IPS DF 6.9 (cell line): ENCODE data around the gene UBB.
"Not testable (repeated sequence)": the region's sequence is repeated elsewhere in the genome, so short reads cannot be mapped to it uniquely, and the experiment has no call there.

Source experiments
- DNase-seq: peaks from one replicate; pipeline ENCODE4 v3.0.0-alpha.2; 2013; ENCODE audit warnings: low read depth, low spot score
- H3K27ac ChIP-seq: one replicate; pipeline ENCODE4 v1.5.1; 2013; ENCODE audit warnings: low read length, control low read depth
- H3K27me3 ChIP-seq: 2 replicates; pipeline ENCODE4 v1.6.1; 2013; ENCODE audit warnings: mild to moderate bottlenecking, low read length; ENCODE audit not compliant: control insufficient read depth, insufficient read depth
- H3K36me3 ChIP-seq: 2 replicates; pipeline ENCODE4 v1.6.1; 2013; ENCODE audit warnings: low read length; ENCODE audit not compliant: control insufficient read depth, insufficient read depth
- H3K4me1 ChIP-seq: 2 replicates; pipeline ENCODE4 v1.6.1; 2013; ENCODE audit warnings: low read length; ENCODE audit not compliant: control insufficient read depth, insufficient read depth
- H3K4me3 ChIP-seq: 2 replicates; pipeline ENCODE4 v1.5.1; 2013; ENCODE audit warnings: mild to moderate bottlenecking, low read length
- H3K9me3 ChIP-seq: 2 replicates; pipeline ENCODE4 v1.6.1; 2013; ENCODE audit warnings: low read length, inconsistent platforms; ENCODE audit not compliant: control insufficient read depth, insufficient read depth
- WGBS: extraction: QIAGEN DNeasy Blood & Tissue Kit; methylation state at CpG from one replicate; pipeline ENCODE4 v1.1.7; 2013; ENCODE audit warnings: mixed read lengths, missing lambda C conversion rate; ENCODE audit not compliant: insufficient read length, insufficient coverage; 5-methylcytosine and 5-hydroxymethylcytosine counted together

The UBB gene

DNA sequence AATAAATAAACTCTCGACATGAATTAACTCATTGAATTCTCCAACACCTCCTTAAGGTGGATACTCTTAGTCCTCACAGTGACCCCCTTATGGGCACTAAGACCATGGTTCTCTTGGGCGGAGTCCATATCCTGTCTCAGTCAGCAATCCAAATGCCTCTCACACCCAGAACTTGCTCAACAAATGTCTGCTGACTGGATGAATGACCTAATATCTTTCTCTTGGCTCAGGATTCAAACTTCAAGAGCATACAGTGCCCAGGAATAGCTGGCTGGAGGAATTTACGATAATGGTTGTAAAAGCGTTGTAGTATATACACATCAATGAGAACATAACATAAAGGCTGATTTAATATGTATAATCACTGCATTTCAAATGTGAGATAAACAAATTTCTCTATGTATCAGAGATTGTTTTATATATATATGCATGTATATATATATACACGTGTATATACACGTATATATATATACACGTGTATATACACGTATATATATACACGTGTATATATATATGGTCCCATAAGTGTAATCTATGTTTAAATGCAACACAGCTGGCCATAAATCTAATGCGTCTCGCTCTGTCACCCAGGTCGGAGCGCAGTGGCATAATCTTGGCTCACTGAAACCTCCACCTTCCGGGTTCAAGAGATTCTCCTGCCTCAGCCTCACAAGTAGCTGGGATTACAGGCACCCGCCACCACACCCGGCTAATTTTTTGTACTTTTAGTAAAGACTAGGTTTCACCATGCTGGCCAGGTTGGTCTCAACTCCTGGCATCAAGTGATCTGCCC lies 6.5 kb upstream of the UBB start:
- H3K9me3 ChIP-seq: no peaks in the 10 kb centered on the region
- WGBS: no CpG with 5 or more reads among the region's 16 CpGs
- no peaks in the 10 kb centered on the region for H3K27me3 ChIP-seq
- H3K4me3 ChIP-seq: no peak overlapping the region
- no peaks in the 10 kb centered on the region for H3K36me3 ChIP-seq
- DNase-seq: no peak
- H3K4me1 ChIP-seq: no peaks in the 10 kb centered on the region
- H3K27ac ChIP-seq: no peak overlapping the region

DNA sequence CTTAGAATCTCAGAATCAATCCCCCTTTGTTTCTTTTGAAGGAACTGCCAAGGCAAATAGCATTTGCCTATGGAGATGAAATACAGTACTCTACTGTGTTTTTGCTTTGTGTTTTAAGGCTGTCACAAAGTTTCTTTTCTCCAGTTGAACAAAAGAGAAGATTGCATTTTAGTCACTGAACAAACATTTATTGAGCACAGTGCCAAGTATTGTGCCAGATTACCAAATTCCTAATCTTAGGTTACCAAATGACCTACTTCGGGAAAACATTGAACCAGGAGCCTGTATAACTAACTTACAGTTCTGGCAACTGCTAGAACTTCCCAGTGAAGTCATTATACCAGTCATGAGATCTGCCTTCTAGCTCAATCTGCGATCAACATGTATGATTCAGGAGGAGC lies 3.0 kb upstream of the UBB start:
- no peaks in the 10 kb centered on the region for H3K27me3 ChIP-seq
- no peak overlapping the region for H3K4me3 ChIP-seq
- no peak for DNase-seq
- H3K36me3 ChIP-seq: no peaks in the 10 kb centered on the region
- no CpG with 5 or more reads among the region's 2 CpGs for WGBS
- H3K27ac ChIP-seq: no peak overlapping the region
- no peaks in the 10 kb centered on the region for H3K4me1 ChIP-seq
- H3K9me3 ChIP-seq: no peaks in the 10 kb centered on the region

DNA sequence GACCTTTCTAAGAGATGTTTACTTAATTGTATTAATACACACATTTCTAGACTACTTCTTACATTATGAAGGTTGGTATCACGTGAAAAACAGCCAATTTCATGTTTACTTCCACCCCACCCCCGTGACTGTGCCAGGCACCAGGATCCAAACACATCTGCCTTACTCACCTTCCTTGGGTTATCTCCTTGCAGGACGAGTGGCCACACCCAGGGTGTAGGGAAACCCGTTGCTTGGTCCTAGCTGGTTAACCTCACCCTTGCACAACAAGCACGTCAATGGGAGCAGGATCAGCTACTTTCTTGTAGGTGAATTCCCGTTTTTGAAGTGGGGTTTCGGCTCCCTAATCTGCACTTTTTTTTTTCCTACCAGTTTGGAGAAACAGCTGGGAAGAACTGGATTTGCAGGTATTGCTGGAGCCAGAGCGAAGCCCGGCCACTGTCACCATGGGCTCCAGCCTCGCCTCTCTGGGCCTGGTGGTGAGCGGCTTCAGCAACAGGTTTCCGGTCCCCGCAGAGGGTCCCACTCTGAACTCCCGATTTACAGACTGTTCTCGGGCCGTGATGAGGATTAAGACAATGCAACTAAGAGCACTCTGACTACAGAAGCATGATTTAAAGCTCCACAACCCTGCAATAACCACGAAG lies 2.1 kb upstream of the UBB start:
- no peak overlapping the region for H3K27ac ChIP-seq
- no peaks in the 10 kb centered on the region for H3K27me3 ChIP-seq
- DNase-seq: no peak
- no CpG with 5 or more reads among the region's 17 CpGs for WGBS
- no peak overlapping the region for H3K4me3 ChIP-seq
- H3K4me1 ChIP-seq: no peaks in the 10 kb centered on the region
- no peaks in the 10 kb centered on the region for H3K9me3 ChIP-seq
- peaks cover 3% of the 10 kb centered on the region; the same call in 1 of the 2 replicates for H3K36me3 ChIP-seq

DNA sequence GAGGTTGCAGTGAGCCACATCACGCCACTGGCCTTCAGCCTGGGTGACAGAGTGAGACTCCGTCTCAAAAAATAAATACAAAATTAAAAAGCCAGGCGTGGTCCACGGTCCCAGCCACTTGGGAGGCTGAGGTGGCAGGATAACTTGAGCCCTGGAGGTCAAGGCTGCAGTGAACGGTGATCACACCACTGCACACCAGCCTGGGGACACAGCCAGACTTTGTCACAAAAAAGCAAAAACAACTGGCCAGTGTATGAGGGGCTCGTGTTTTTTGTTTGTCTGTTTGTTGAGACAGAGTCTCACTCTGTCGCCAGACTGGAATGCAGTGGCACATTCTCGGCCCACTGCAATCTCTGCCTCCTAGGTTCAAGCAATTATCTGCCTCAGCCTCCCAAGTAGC lies 1.2 kb upstream of the UBB start:
- no peak overlapping the region for H3K27ac ChIP-seq
- no peaks in the 10 kb centered on the region for H3K4me1 ChIP-seq

DNA sequence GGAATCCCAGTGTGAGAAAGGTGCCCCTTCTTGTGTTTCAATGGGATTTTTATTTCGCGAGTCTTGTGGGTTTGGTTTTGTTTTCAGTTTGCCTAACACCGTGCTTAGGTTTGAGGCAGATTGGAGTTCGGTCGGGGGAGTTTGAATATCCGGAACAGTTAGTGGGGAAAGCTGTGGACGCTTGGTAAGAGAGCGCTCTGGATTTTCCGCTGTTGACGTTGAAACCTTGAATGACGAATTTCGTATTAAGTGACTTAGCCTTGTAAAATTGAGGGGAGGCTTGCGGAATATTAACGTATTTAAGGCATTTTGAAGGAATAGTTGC lies 567 bp downstream of the UBB start:
- WGBS: no CpG with 5 or more reads among the region's 14 CpGs
- H3K4me1 ChIP-seq: no peaks in the 10 kb centered on the region
- H3K36me3 ChIP-seq: peaks cover 3% of the 10 kb centered on the region; the same call in 1 of the 2 replicates

More for the DNA sequence above, 1.2 kb upstream of the UBB start:
- H3K9me3 ChIP-seq: no peaks in the 10 kb centered on the region
- H3K4me3 ChIP-seq: no peak overlapping the region
- DNase-seq: no peak
- no peaks in the 10 kb centered on the region for H3K27me3 ChIP-seq
- WGBS: no CpG with 5 or more reads among the region's 8 CpGs
- peaks cover 3% of the 10 kb centered on the region; the same call in 1 of the 2 replicates for H3K36me3 ChIP-seq

DNA sequence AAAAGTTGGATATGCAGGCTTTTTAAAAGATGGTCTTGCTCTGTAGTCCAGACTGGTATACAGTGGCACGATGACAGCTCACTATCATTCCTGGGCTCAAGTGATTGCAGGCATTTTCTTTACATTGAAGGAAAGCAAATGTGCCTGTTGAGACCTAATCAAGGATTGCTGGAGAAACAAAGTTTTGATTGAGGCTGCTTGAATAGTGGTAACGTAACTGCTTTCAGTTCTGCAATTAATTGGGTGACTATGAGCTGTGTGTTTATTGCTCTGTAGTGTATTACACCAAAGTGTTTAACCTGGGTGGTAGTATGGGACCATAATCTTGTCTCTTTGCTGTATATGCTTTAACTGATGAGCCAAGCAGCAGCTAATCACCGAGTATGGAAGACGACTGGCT lies 2.3 kb downstream of the UBB start:
- H3K4me3 ChIP-seq: no peak overlapping the region
- no peaks in the 10 kb centered on the region for H3K4me1 ChIP-seq
- DNase-seq: no peak
- no peaks in the 10 kb centered on the region for H3K9me3 ChIP-seq
- H3K27ac ChIP-seq: no peak overlapping the region
- peaks cover 3% of the 10 kb centered on the region; the same call in 1 of the 2 replicates for H3K36me3 ChIP-seq
- no CpG with 5 or more reads among the region's 4 CpGs for WGBS
- no peaks in the 10 kb centered on the region for H3K27me3 ChIP-seq

More for the DNA sequence above, 567 bp downstream of the UBB start:
- Histone ChIP-seq H3K27ac (no peak overlapping the region), H3K9me3 (no peaks in the 10 kb centered on the region), H3K27me3 (no peaks in the 10 kb centered on the region), H3K4me3 (peak overlapping the region; percentile 76; the same call in 1 of the 2 replicates)
- DNase-seq: no peak

DNA sequence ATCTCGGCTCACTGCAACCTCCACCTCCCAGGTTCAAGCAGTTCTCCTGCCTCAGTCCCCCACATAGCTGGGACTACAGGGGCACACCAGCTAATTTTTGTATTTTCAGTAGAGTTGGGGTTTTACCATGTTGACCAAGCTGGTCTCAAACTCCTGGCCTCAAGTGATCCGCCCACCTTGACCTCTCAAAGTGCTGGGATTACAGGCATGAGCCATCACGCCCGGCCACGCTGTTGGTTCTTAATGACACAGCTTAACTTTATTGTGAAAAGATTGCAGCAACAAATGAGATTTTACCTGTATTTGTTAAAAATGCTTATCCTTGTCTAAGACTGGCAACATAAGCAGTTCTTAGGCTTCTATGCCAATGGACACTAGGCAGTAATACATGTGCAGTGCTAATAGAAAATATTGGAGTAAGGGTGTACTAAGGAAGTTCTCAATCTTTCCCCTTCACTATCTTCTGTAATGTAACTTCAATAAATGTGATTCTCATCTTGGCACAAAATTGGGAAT lies 2.9 kb downstream of the UBB start:
- H3K4me3 ChIP-seq: no peak overlapping the region
- no peaks in the 10 kb centered on the region for H3K9me3 ChIP-seq
- DNase-seq: no peak
- H3K27ac ChIP-seq: no peak overlapping the region
- H3K27me3 ChIP-seq: no peaks in the 10 kb centered on the region
- H3K4me1 ChIP-seq: no peaks in the 10 kb centered on the region
- WGBS: no CpG with 5 or more reads among the region's 5 CpGs
- H3K36me3 ChIP-seq: peaks cover 3% of the 10 kb centered on the region; the same call in 1 of the 2 replicates

DNA sequence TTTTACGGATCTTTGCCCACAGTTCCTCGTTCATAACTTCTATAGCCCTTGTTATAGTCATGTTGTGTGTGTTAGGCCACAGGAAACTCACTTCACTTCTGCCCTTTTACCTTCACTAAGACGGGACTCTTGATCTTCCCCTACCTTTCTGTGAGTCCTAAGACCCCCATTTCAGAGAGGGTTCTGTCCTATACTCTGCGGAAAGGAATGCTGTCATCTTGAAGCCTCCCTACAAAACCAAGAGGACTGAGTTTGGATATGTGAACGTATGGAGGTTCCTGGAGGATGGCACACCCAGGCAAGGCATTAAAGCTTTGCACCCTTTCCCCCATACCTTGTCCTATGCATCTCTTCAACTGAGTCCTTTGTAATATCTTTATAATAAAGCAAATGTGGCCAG lies 3.7 kb downstream of the UBB start:
- H3K4me3 ChIP-seq: no peak overlapping the region
- WGBS: no CpG with 5 or more reads among the region's 5 CpGs
- H3K36me3 ChIP-seq: peaks cover 3% of the 10 kb centered on the region; the same call in 1 of the 2 replicates
- DNase-seq: no peak
- no peaks in the 10 kb centered on the region for H3K4me1 ChIP-seq
- H3K27me3 ChIP-seq: no peaks in the 10 kb centered on the region
- H3K27ac ChIP-seq: no peak overlapping the region
- H3K9me3 ChIP-seq: no peaks in the 10 kb centered on the region

DNA sequence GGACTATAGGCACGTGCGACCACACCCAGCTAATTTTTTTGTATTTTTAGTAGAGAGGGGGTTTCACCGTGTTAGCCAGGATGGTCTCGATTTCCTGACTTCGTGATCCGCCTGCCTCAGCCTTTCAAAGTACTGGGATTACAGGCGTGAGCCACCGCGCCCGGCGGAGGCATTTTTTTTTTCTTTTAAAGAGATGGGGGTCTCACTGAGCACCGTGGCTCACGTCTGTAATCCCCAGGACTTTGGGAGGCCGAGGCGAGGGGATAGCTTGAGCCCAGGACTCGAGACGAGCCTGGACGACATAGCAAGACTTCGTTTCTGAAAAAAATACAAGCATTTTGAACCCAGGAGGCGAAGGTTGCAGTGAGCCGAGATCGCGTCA lies 5.2 kb downstream of the UBB start:
- not testable (repeated sequence) for H3K27me3 ChIP-seq, H3K4me1 ChIP-seq, H3K9me3 ChIP-seq, DNase-seq, H3K27ac ChIP-seq, H3K4me3 ChIP-seq, H3K36me3 ChIP-seq
- WGBS: no CpG with 5 or more reads among the region's 23 CpGs

DNA sequence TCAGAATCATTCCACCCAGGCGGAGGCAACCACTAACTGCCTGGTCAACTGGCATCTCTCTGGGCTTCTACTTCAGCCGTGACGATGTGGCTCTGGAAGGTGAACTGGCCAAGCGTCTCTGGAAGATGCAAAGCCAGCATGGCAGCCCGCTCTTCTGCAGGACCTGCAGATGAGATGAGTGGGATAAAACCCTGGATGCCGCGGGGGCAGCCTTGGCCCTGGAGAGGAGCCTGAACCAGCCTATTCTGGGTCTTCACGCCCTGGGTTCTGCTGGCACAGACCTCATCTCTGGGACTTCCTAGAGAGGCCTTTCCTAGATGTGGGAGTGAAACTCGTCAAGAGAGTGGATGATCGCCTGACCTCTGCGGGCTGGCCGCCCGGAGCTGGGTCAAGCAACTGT lies 10.6 kb downstream of the UBB start:
- H3K27me3 ChIP-seq: no peaks in the 10 kb centered on the region
- no peaks in the 10 kb centered on the region for H3K36me3 ChIP-seq
- no CpG with 5 or more reads among the region's 13 CpGs for WGBS
- DNase-seq: no peak
- no peaks in the 10 kb centered on the region for H3K4me1 ChIP-seq
- no peak overlapping the region for H3K27ac ChIP-seq
- no peaks in the 10 kb centered on the region for H3K9me3 ChIP-seq
- no peak overlapping the region for H3K4me3 ChIP-seq
